ENCODE data around the gene BCL2L11.

BCL2L11 gene

GRCh38 chr2:111117598-111118480 is 2.9 kb upstream of the BCL2L11 start:
- no peak for DNase-seq (ENCODE audit: low spot score)

- no peak for DNase-seq (ENCODE audit: low spot score)
These were observed 2.2 kb upstream of the BCL2L11 start for GRCh38 chr2:111118481-111118980.

GRCh38 chr2:111118981-111119821 is 1.5 kb upstream of the BCL2L11 start:
- no peak for DNase-seq (ENCODE audit: low spot score)

DNA sequence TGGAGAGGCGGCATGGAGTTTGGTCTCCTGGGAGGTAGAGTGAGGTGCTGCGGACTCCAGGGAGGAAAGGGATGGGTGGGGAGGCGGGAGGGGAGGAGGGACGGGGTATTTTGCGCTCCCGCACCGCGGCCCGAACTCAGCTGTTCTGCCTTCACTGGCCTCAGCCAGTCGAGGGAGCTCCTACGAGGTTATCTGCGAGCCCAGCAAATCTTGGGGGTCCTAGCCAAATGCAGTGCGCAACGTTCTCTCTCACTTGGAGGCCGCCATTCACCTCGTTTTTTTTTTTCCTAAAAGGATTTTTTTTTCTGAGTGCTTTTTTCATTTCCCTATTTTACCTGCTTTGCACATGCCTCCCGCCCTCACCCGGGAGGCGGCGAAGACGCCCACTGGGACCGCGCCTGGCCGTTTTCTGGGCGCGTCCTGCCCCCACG is 877 bp upstream of the BCL2L11 start:
- DNase-seq (ENCODE audit: low spot score): no peak

DNA sequence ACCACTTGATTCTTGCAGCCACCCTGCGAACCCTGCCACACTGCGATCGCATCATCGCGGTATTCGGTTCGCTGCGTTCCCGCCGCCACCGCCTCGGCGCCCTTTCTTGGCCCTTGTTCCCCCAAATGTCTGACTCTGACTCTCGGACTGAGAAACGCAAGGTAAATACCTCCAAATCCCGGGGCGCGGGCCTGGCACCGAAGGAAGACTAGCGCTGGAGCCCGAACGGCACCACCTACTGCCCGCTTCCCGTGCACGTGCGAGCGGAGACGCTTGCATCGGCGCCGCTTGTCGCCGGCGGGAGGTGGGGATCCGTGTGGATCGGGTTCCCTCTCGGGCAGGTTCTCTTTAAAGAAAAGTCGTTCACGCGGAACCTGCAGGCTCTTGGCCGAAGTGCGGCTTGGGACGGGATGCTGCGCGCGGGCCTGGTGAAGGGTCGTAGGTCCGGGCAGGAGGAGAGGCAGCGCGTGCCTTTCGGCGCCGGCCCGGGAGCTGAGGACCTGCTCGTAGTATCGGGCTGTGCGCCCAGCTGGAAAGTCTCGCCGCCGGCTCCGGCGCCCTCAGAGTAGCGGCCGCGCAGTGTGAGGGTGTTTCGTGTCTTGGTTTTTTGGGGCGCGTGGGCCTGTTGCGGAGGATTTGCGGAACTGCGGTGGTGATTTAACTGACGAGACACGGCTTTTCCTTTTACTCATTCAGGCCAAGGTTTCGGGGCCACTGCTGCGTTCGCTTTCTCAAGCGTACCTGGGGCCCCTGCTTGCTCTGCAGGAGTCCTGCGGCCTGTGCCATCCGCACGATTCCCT is 514 bp downstream of the BCL2L11 start:
- peak; percentile 28 for DNase-seq (ENCODE audit: low spot score)

GRCh38 chr2:111121828-111122630 is 1.3 kb downstream of the BCL2L11 start:
- peak; percentile 92 for DNase-seq (ENCODE audit: low spot score)

GRCh38 chr2:111122631-111123421 is 2.1 kb downstream of the BCL2L11 start:
- DNase-seq (ENCODE audit: low spot score): peak; percentile 56

- no peak for DNase-seq (ENCODE audit: low spot score)
These were observed 3.0 kb downstream of the BCL2L11 start for GRCh38 chr2:111123751-111124150.

- DNase-seq (ENCODE audit: low spot score): no peak
These were observed 5.9 kb downstream of the BCL2L11 start for GRCh38 chr2:111126581-111126980.

DNA sequence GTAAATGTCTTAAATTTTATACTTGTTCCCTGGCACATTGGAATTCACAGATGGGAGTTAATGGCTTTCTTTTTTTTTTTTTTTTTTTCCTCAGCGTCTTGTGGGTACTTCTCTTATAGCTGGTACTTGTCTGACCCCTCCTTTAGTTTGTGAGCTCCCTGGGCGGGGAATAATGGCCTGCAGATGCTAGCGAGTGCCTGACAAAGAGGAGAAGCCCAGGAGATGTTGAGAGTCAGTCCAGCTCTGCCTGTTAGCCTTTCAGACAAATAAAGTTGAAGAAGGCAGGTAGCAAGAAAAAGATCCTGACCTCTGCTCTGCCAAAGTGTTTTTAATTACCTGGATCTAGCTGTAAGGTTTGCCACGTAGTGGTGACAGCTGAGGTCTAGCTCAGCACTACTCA is 6.6 kb downstream of the BCL2L11 start:
- no peak for DNase-seq (ENCODE audit: low spot score)

- DNase-seq (ENCODE audit: low spot score): no peak
These were observed 7.4 kb downstream of the BCL2L11 start for GRCh38 chr2:111128096-111128495.

DNA sequence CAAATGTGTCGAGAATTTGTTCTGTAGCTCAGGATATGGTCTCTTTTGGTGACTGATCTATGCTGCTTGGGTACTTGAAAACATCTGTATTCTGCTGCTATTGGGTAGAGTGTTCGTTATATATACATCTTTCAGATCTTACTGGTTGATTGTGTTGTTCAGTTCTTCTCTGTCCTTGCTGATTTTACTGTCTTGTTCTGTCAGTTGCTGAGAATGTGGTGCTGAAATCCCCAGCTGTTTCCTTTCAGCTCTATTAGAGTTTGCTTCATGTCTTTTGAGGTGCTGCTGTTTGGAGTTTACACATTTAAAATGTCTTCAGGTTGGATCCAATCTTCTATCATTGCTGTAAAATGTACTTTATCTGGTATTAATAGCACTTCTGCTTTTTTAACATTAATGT is 12.9 kb downstream of the BCL2L11 start:
- DNase-seq (ENCODE audit: low spot score): no peak

DNA sequence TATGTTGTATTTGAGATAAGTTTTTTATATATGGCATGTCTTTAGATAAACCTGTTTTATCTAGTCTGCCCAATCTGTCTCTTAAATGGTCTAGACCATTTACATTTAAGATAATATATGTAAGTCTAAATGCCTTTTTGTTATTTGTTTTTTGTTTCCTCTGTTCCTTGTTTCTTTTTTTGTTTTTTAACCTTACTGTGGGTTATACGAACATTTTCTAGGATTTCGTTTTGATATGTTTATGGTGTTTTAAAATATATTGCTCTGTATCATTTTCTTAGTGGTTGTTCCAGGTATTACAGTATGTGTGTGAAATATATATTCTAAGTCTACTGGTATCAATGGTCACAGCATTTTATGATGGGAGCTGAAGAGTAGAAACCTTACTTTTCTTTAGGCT is 13.3 kb downstream of the BCL2L11 start:
- no peak for DNase-seq (ENCODE audit: low spot score)

DNA sequence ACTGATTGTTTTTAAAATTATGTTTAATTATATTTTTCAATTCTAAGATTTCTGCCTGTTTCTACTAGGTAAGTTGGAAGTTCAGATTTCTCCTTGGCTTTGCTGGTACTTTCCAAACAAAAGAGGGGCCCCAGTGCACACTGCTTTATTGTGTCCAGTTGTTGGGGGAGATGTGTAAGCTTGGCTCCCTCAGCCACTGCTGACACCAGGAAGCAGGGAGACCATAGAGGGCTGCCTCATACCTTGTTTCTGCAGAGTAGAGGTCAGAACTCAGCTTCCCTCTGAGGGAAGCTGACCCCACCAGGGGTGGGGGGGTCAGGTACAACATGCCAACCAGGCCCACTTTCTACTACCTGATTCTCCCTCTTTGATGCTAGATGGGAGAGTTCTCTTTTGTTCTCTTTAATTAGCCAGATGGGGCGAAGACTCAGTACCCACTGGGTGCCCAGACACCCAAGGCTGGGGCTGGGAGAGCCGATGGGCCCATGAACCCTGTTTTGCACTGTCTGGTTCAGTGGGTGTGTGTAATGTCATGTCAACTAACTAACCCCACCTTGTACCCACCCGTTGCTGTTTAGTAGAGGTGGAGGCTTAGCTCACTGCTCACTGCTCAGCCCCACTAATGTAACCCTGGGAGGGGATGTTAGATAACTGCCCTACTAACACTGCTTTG is 14.7 kb downstream of the BCL2L11 start:
- DNase-seq (ENCODE audit: low spot score): no peak

DNA sequence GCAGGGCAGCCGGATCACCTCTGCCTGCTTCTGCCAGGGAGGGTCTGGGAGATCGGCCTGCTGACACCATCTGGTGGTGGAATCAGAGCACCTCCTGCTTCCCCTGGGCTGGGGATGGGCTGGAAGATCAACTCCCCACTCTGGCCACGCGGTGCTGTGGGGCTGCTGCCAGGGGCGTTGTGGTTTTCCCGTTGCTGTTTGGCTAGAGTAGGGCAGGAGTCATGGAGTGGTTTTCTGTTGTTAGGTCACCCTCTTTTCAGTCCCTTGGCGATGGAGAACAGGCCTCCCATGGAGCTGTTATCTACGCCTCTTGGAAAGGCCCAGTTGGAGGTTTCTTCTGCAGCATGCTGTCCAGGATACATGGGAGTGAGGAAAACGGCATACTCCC is 15.2 kb downstream of the BCL2L11 start:
- DNase-seq (ENCODE audit: low spot score): peak; percentile 43

GRCh38 chr2:111138839-111139238 is 18.1 kb downstream of the BCL2L11 start:
- no peak for DNase-seq (ENCODE audit: low spot score)

- no peak for DNase-seq (ENCODE audit: low spot score)
These were observed 19.1 kb downstream of the BCL2L11 start for GRCh38 chr2:111139637-111140317.

DNA sequence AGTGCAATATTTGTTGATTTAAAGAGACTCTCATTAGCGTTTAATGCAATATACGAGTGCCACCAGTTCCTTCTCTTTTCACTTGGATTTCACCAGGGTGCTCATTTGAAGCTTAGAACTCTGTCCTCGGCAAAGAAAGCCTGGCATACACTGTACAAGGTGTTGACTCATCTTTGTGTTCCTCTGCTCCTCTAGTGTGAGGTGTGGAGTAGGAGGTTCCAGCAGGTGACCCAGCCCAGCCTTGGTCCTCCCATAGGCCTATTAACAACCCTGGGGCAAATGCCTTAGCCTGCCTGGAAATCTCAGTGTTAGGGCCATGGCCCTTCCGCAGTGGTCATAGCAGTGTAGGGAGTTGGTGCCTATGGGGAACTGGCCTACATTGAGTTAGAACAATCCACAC is 20.1 kb downstream of the BCL2L11 start:
- DNase-seq (ENCODE audit: low spot score): no peak

DNA sequence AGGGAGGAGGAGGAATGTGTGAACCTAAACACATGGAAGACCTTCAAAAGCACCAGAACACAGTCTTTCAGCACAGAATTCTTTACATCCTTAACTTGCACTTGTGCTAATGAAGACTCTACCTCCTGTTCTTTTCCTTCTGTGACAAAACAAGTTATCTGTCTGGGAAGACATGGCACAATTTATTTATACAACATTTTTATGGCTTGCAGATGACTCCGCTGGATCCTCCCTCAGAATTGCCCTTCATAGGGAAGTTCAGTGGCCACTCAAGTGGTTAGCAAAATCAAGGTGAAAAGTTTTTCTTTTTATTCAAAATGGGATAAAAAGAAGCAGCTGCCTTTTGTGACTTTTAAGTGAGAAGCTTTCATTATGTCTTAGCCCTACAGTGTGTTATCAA is 21.4 kb downstream of the BCL2L11 start:
- DNase-seq (ENCODE audit: low spot score): no peak

Measured in HuH-7 (cell line).